Measurements from ENCODE around the gene PLK3.

Gene PLK3

DNA sequence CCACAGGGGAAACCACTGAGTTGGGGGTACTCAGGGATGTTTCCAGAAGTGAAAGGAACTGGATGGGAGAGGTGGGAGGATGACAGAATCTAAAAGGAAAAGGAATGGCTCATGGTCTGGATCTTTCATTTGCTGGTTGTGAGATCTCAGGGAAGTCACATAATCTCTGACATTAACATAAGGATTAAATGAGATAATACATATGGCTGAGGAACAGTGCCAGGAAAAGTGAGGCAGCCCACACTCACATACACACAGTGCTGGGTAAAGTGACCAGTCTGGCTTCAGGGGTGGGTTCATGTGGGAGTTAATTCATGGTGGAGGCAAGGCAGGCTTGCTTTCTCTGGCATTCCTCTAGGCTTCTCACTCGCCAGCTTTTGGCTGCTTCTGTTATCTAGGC, 46.8 kb downstream of the PLK3 start:
- TF ChIP-seq, protein P1, sequence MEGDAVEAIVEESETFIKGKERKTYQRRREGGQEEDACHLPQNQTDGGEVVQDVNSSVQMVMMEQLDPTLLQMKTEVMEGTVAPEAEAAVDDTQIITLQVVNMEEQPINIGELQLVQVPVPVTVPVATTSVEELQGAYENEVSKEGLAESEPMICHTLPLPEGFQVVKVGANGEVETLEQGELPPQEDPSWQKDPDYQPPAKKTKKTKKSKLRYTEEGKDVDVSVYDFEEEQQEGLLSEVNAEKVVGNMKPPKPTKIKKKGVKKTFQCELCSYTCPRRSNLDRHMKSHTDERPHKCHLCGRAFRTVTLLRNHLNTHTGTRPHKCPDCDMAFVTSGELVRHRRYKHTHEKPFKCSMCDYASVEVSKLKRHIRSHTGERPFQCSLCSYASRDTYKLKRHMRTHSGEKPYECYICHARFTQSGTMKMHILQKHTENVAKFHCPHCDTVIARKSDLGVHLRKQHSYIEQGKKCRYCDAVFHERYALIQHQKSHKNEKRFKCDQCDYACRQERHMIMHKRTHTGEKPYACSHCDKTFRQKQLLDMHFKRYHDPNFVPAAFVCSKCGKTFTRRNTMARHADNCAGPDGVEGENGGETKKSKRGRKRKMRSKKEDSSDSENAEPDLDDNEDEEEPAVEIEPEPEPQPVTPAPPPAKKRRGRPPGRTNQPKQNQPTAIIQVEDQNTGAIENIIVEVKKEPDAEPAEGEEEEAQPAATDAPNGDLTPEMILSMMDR (conservative IDR thresholded peaks at IDR 0.05; ENCODE audit: low read length) = no peak
- H3K4me3 ChIP-seq (ENCODE audit: low read length) = no peak overlapping the region
- DNase-seq (ENCODE audit: low read depth) = no peak

DNA sequence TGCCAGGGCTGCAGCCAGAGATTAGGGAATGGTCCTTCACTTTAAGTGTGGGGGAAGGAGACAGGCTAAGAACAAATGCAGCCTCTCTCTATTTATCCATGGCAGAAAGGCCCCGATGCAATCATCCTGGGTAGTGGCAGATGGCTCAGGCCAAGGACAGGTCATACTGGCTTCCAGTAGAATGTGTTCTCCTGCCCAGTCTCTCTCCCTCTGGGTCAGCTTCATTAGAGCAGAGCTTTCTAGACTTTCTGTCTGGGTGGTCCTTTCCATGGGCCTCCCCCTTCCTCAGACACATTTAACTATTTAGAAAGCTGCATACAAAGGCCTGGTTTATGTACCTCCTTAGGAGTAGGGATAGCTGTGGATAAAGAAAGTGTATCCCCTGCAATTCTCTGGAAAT, 47.7 kb downstream of the PLK3 start:
- DNase-seq (ENCODE audit: low read depth) = no peak
- no peak overlapping the region for H3K4me3 ChIP-seq (ENCODE audit: low read length)
- TF ChIP-seq, protein P1 (conservative IDR thresholded peaks at IDR 0.05; ENCODE audit: low read length) = no peak

DNA sequence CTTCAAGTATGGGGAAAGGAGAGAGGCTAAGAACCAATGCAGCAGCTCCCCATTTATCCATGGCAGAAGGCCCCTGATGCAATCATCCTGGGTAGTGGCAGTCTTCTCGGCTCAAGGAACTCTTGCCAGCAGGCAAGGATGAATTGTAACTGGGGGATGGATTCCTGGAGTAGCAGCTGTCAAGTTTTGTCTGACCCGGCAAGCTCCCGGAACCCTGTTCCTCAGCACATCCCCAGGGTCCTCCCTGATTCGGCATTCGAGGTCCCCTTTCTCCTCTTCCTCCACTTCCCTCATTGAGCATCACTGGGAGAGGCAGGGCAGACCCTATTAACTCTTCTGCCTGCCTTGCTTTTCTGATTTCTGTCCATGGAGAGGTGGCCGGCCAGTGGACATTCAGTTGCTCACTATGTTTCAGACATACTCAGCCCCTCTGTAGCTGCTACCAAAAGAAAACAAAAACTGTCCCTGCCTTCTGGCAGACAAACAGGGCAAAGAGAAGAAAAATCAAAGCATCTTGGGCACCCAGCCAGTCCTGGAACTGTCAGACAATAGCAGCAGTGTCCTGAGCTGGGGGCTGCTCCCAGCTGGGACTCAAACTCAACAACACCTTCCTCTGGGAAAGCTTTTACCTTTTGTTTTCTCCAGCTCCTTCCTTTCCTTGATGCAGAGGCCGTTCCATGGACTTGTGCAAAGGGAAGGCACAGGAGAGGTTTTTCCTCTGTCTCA, 48.4 kb downstream of the PLK3 start:
- H3K4me3 ChIP-seq (ENCODE audit: low read length) = no peak overlapping the region
- DNase-seq (ENCODE audit: low read depth) = no peak
- TF ChIP-seq, protein P1 (conservative IDR thresholded peaks at IDR 0.05; ENCODE audit: low read length) = no peak

DNA sequence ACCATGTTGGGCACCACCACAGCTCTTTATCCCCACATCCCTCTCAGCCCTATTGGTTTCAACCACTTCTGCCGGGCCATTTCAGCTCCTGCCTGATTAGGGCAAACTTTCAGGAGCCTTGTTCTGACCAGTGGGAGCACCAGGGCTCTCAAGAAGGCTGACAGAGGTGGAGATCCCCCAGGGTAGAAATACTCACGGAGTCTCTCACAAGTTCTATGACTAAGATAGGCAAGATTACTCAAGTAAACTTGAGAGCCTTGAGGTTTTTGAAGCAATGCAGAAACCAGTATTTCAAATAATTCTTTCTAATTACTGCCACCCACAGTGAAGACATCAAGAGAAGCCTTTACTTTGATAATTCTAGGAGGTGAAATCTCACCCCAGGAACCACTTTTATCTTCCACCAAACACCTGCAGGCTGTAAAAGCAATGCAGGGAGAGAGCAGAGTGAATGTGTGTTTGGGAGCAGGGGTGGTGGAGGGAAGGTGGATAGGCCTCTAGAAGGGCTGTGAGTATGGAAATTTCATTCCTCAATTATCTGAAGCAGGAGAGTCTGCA, 49.5 kb downstream of the PLK3 start:
- H3K4me3 ChIP-seq (ENCODE audit: low read length) = no peak overlapping the region
- DNase-seq (ENCODE audit: low read depth) = no peak
- TF ChIP-seq, protein P1 (conservative IDR thresholded peaks at IDR 0.05; ENCODE audit: low read length) = no peak

DNA sequence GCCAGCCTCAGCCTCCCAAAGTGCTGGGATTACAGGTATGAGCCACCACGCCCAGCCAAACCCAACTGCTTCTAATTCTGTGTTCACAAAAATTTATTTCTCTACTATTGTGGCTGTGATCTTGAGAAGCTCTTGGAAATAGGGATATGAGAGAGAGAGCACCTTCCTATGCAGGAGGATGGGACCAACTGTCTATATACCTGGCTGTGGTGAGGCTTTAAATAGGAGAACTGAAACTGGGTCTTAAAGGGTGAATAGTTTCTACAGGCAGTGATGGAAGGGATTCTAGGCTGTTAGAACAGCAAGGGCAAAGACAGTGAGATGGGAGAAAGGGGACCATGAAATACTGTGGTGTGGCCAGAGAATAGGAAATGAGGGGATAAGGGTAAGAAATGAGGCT, 51.1 kb downstream of the PLK3 start:
- no peak for DNase-seq (ENCODE audit: low read depth)
- H3K4me3 ChIP-seq (ENCODE audit: low read length) = no peak overlapping the region
- TF ChIP-seq, protein P1 (conservative IDR thresholded peaks at IDR 0.05; ENCODE audit: low read length) = no peak

DNA sequence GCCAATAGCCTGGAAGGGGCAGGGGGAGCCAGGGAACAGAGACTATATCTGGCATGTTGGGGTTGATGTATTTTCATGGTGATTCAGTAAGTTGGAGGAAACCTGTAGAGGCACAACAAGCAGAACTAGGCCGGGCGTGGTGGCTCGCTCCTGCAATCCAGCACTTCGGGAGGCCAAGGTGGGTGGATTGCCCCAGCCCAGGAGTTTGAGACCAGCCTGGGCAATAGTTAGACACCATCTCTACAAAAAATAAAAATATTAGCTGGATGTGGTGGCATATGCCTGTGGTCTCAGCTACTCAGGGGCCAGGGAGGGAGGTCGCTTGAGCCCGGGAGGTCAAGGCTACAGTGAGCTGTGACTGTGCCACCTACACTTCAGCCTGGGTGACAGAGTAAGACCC, 53.0 kb downstream of the PLK3 start:
- H3K4me3 ChIP-seq (ENCODE audit: low read length) = no peak overlapping the region
- TF ChIP-seq, protein P1 (conservative IDR thresholded peaks at IDR 0.05; ENCODE audit: low read length) = no peak
- DNase-seq (ENCODE audit: low read depth) = no peak

DNA sequence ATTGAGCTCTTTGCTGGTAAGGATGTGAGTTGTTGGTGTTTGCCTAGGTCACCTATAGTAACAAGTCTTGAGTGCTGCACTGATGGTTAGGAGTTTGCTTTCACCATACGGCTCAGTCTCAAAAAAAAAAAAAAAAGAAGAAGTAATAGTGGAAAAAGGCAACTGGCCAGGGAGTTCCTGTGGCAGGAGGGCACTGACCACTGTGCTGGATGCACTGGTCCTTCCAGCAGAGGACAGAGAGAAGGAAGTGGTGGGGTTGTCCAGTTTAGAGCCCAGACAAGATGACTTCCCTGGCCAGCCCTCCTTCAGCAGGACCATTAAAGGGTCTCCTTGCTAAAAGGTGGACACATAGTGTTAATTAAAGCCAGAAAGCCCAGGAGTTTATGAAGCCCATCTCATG, 54.8 kb downstream of the PLK3 start:
- TF ChIP-seq, protein P1 (conservative IDR thresholded peaks at IDR 0.05; ENCODE audit: low read length) = no peak
- no peak overlapping the region for H3K4me3 ChIP-seq (ENCODE audit: low read length)
- DNase-seq (ENCODE audit: low read depth) = no peak

Data from AG10803 (cell line).